RWPE2 (cell line): ENCODE results near the gene OMP.
A peak's percentile ranks its signal among the peaks of the same experiment; 100 is the strongest.

Source experiments
- ATAC-seq: fragments of 200-7000 bp; cut with Tn5 transposase; 3 replicates; pipeline ENCODE4 v1.9.1; 2021; ENCODE audit warnings: low read depth
- DNase-seq: peaks from one replicate; pipeline ENCODE4 v3.0.0-alpha.2; 2020; ENCODE audit warnings: low spot score
- H3K27ac ChIP-seq: fragments of 450-650 bp; 2 replicates; pipeline ENCODE4 v1.5.1; 2017; ENCODE audit warnings: mild to moderate bottlenecking; ENCODE audit not compliant: poor library complexity, severe bottlenecking
- H3K27me3 ChIP-seq: fragments of 250-450 bp; sonication (Bioruptor Pico); 2 replicates; pipeline ENCODE4 v1.5.1; 2021; ENCODE audit warnings: mild to moderate bottlenecking, moderate library complexity; ENCODE audit not compliant: insufficient read depth, poor library complexity, severe bottlenecking
- H3K36me3 ChIP-seq: fragments of 250-450 bp; sonication (Bioruptor Pico); 2 replicates; pipeline ENCODE4 v1.5.1; 2020; ENCODE audit warnings: low read depth, mild to moderate bottlenecking, moderate library complexity
- H3K4me1 ChIP-seq: fragments of 250-450 bp; sonication (Bioruptor Pico); 2 replicates; pipeline ENCODE4 v1.5.1; 2021; ENCODE audit warnings: mild to moderate bottlenecking, moderate library complexity; ENCODE audit not compliant: insufficient read depth, poor library complexity, severe bottlenecking
- H3K4me3 ChIP-seq: fragments of 250-450 bp; sonication (Bioruptor Pico); 2 replicates; pipeline ENCODE4 v1.5.1; 2021; ENCODE audit warnings: mild to moderate bottlenecking, moderate library complexity; ENCODE audit not compliant: severe bottlenecking
- H3K9me3 ChIP-seq: fragments of 250-450 bp; sonication (Bioruptor Pico); 2 replicates; pipeline ENCODE4 v1.5.1; 2021; ENCODE audit warnings: mild to moderate bottlenecking, moderate library complexity; ENCODE audit not compliant: severe bottlenecking
- CTCF ChIP-seq: fragments of 450-650 bp; IDR thresholded peaks from one replicate; pipeline ENCODE4 v1.5.1; 2017; ENCODE audit warnings: mild to moderate bottlenecking, moderate library complexity; ENCODE audit not compliant: poor library complexity, severe bottlenecking

OMP gene

GRCh38 chr11:77103319-77103718 is 679 bp downstream of the OMP start:
- Histone ChIP-seq H3K27ac (no peak overlapping the region), H3K27me3 (no peaks in the 10 kb centered on the region), H3K36me3 (no peaks in the 10 kb centered on the region), H3K4me3 (no peak overlapping the region), H3K4me1 (peaks cover 3% of the 10 kb centered on the region), H3K9me3 (no peaks in the 10 kb centered on the region)
- no peak for TF ChIP-seq CTCF
- no peak for ATAC-seq
- no peak for DNase-seq

- no peaks in the 10 kb centered on the region for H3K27me3 ChIP-seq
- DNase-seq (no peak), ATAC-seq (no peak)
- H3K36me3 ChIP-seq: no peaks in the 10 kb centered on the region
- no peaks in the 10 kb centered on the region for H3K9me3 ChIP-seq
- no peak overlapping the region for H3K4me3 ChIP-seq
- TF ChIP-seq CTCF: no peak
- H3K4me1 ChIP-seq: peaks cover 3% of the 10 kb centered on the region
- H3K27ac ChIP-seq: no peak overlapping the region
These were observed 2.1 kb downstream of the OMP start for GRCh38 chr11:77104727-77105126.

GRCh38 chr11:77106321-77106720 is 3.7 kb downstream of the OMP start:
- Histone ChIP-seq H3K27me3 (no peaks in the 10 kb centered on the region), H3K4me3 (no peak overlapping the region), H3K36me3 (no peaks in the 10 kb centered on the region), H3K4me1 (peaks cover 3% of the 10 kb centered on the region), H3K27ac (no peak overlapping the region), H3K9me3 (no peaks in the 10 kb centered on the region)
- TF ChIP-seq CTCF: no peak
- no peak for DNase-seq
- ATAC-seq: no peak

GRCh38 chr11:77106759-77107158 is 4.1 kb downstream of the OMP start:
- Histone ChIP-seq H3K27me3 (no peaks in the 10 kb centered on the region), H3K36me3 (no peaks in the 10 kb centered on the region), H3K27ac (no peak overlapping the region), H3K9me3 (no peaks in the 10 kb centered on the region), H3K4me3 (no peak overlapping the region), H3K4me1 (peaks cover 3% of the 10 kb centered on the region)
- ATAC-seq (no peak), DNase-seq (no peak)
- TF ChIP-seq CTCF: no peak

GRCh38 chr11:77107950-77108349 is 5.3 kb downstream of the OMP start:
- H3K9me3 ChIP-seq: no peaks in the 10 kb centered on the region
- no peaks in the 10 kb centered on the region for H3K36me3 ChIP-seq
- H3K27ac ChIP-seq: no peak overlapping the region
- peak; percentile 47 for ATAC-seq
- H3K4me3 ChIP-seq: no peak overlapping the region
- no peaks in the 10 kb centered on the region for H3K27me3 ChIP-seq
- H3K4me1 ChIP-seq: peaks cover 3% of the 10 kb centered on the region
- TF ChIP-seq CTCF: no peak
- no peak for DNase-seq
